OCI-LY7 (cell line): ENCODE measurements around the gene OR5B12. TPM values are rescaled to one million over a fixed set of nuclear protein-coding genes. Genes with fewer than 3 reads are reported as not detected.
"Not testable (repeated sequence)": the region's sequence is repeated elsewhere in the genome, so short reads cannot be mapped to it uniquely, and the experiment has no call there.

Experiments used
- BruUV-seq: library from RNA; stranded (reverse); fragments of 400-500 nt; replicated peaks from 2 replicates; lab custom pipeline; 2021; lab: Mats Ljungman, UMichigan
- CTCF ChIA-PET: fragments of 300-600 bp; sonication (Branson Sonifier 250); formaldehyde crosslinking; loops from one replicate; lab custom pipeline; 2022; ENCODE audit warnings: antibody characterized with exemption; ENCODE audit not compliant: unreplicated experiment; lab: Charles Lee
- POLR2A ChIA-PET: fragments of 300-600 bp; sonication (Branson Sonifier 250); formaldehyde crosslinking; loops from one replicate; lab custom pipeline; 2022; ENCODE audit warnings: antibody characterized with exemption; lab: Charles Lee
- DNase-seq: peaks from one replicate; pipeline ENCODE4 v3.0.0-alpha.2; 2015; ENCODE audit warnings: low spot score
- H2AFZ ChIP-seq: fragments of 200-600 bp; sonication (generic), shearing (Covaris generic); 2 replicates; pipeline ENCODE4 v1.6.1; 2014; ENCODE audit warnings: mild to moderate bottlenecking, antibody characterized with exemption, low read length, moderate library complexity
- H3K27ac ChIP-seq: fragments of 200-600 bp; sonication (generic); 2 replicates; pipeline ENCODE4 v1.5.1; 2014; ENCODE audit warnings: mixed run types, low read depth, mild to moderate bottlenecking, moderate library complexity, low read length, inconsistent platforms; ENCODE audit not compliant: poor library complexity, severe bottlenecking
- H3K36me3 ChIP-seq: fragments of 200-600 bp; sonication (generic); 2 replicates; pipeline ENCODE4 v1.6.1; 2014; ENCODE audit warnings: mild to moderate bottlenecking, antibody characterized with exemption, low read length, moderate library complexity, mixed read lengths; ENCODE audit not compliant: insufficient read depth
- H3K4me1 ChIP-seq: fragments of 200-600 bp; sonication (generic); 2 replicates; pipeline ENCODE4 v1.5.1; 2014; ENCODE audit warnings: mild to moderate bottlenecking, low read length; ENCODE audit not compliant: insufficient read depth, poor library complexity, severe bottlenecking
- H3K4me2 ChIP-seq: fragments of 200-600 bp; sonication (generic); 2 replicates; pipeline ENCODE4 v1.6.1; 2014; ENCODE audit warnings: mild to moderate bottlenecking, low read length
- H3K4me3 ChIP-seq: fragments of 200-600 bp; sonication (generic); 2 replicates; pipeline ENCODE4 v1.5.1; 2014; ENCODE audit warnings: mild to moderate bottlenecking, low read depth, low read length; ENCODE audit not compliant: poor library complexity, severe bottlenecking
- H3K79me2 ChIP-seq: fragments of 200-600 bp; sonication (generic); 2 replicates; pipeline ENCODE4 v1.6.1; 2016; ENCODE audit warnings: low read depth, mild to moderate bottlenecking, low read length, moderate library complexity, mixed read lengths; ENCODE audit not compliant: insufficient read depth
- H3K9me2 ChIP-seq: fragments of 200-600 bp; sonication (generic); 2 replicates; pipeline ENCODE4 v1.6.1; 2016; ENCODE audit warnings: mild to moderate bottlenecking, low read length, mixed read lengths; ENCODE audit not compliant: insufficient read depth
- H3K9me3 ChIP-seq: fragments of 200-600 bp; sonication (generic); 2 replicates; pipeline ENCODE4 v1.6.1; 2014; ENCODE audit warnings: mild to moderate bottlenecking, mixed run types, low read length, mixed read lengths
- H4K20me1 ChIP-seq: fragments of 200-600 bp; sonication (generic); 2 replicates; pipeline ENCODE4 v1.6.1; 2014; ENCODE audit warnings: mild to moderate bottlenecking, antibody characterized with exemption, low read length, moderate library complexity, mixed read lengths; ENCODE audit not compliant: insufficient read depth
- EZH2phosphoT487 ChIP-seq: fragments of 200-600 bp; sonication (generic); IDR thresholded peaks from 2 replicates; pipeline ENCODE4 v1.6.1; 2018; ENCODE audit warnings: low read depth, borderline replicate concordance, mild to moderate bottlenecking, mixed run types, antibody characterized with exemption, low read length, moderate library complexity, mixed read lengths
- intact Hi-C: fragments of 100-400 bp; cut with micrococcal nuclease; formaldehyde crosslinking; loops from one replicate; pipeline ENCODE4 v1.10.0; 2022; ENCODE audit not compliant: unreplicated experiment
- total RNA-seq, 2 experiments: library from RNA; depleted of rRNA in 1 of 2; stranded (reverse); fragments of >200 nt in 1 of 2; shearing (Covaris generic) in 1 of 2; gene quantifications; 2 replicates each; pipeline ENCODE4 v1.2.3, GENCODE V29; 2014 to 2022
- TF ChIP-seq, protein P1 (sequence below): fragments of 200-600 bp; sonication (generic); conservative IDR thresholded peaks from 2 replicates; pipeline ENCODE4 v1.5.1; 2014; ENCODE audit warnings: mild to moderate bottlenecking, antibody characterized with exemption, low read length, moderate library complexity, mixed read lengths

The OR5B12 gene
- total RNA-seq, 2 experiments from 2014 or later = not detected

DNA sequence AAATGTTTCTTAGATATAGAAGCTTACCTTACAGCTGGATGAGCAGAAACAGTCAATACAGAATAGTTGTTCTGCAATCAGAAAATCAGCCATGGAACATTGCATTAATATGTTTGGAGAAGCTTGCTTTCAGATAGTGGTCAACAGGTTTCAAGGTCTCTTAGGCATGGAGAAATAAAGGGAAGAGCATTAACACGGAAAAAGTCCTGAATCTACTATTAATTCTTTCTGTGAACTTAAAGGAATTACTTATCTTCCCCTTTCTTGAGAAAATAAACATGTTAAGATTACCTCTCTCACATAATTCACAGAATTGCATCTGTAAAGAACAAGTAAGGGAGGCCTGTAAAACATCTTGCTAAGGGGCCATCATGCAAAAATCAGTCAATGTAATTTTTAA, 35.3 kb downstream of the OR5B12 start, which contains the start of gene OR5B3:
Gene OR5B3, minus strand, starts transcription at position 101 of the 400 bp plus-strand sequence. CDS start 3,465 bp downstream, outside the sequence.
- Histone ChIP-seq H3K27ac (no peak within 1 kb of the TSS), H4K20me1 (no peaks in the 10 kb centered on the region), H3K79me2 (no peaks in the 10 kb centered on the region), H2AFZ (no peak within 1 kb of the TSS), H3K9me3 (no peaks in the 10 kb centered on the region), H3K4me3 (no peak within 1 kb of the TSS), H3K9me2 (no peaks in the 10 kb centered on the region), H3K4me1 (no peaks in the 10 kb centered on the region), H3K4me2 (no peak within 1 kb of the TSS), H3K36me3 (no peaks in the 10 kb centered on the region)
- ChIA-PET POLR2A (interaction anchor here (0.7 kb wide), 1 partner anchor 18 kb away, joined by 3 read pairs; no protein-coding TSS in a partner anchor), CTCF (no interaction called here)
- no TSS peak for BruUV-seq
- no peak for DNase-seq
- TF ChIP-seq EZH2phosphoT487 = no peak
- TF ChIP-seq, protein P1, sequence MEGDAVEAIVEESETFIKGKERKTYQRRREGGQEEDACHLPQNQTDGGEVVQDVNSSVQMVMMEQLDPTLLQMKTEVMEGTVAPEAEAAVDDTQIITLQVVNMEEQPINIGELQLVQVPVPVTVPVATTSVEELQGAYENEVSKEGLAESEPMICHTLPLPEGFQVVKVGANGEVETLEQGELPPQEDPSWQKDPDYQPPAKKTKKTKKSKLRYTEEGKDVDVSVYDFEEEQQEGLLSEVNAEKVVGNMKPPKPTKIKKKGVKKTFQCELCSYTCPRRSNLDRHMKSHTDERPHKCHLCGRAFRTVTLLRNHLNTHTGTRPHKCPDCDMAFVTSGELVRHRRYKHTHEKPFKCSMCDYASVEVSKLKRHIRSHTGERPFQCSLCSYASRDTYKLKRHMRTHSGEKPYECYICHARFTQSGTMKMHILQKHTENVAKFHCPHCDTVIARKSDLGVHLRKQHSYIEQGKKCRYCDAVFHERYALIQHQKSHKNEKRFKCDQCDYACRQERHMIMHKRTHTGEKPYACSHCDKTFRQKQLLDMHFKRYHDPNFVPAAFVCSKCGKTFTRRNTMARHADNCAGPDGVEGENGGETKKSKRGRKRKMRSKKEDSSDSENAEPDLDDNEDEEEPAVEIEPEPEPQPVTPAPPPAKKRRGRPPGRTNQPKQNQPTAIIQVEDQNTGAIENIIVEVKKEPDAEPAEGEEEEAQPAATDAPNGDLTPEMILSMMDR = no peak
- intact Hi-C loops = no loop called here

- CTCF ChIA-PET, H3K36me3 ChIP-seq, BruUV-seq, H3K4me1 ChIP-seq, POLR2A ChIA-PET, H3K9me3 ChIP-seq, intact Hi-C loops, H3K79me2 ChIP-seq, H4K20me1 ChIP-seq, H3K4me2 ChIP-seq, DNase-seq, H3K27ac ChIP-seq, H2AFZ ChIP-seq, H3K9me2 ChIP-seq, H3K4me3 ChIP-seq: not testable (repeated sequence)
Measured at GRCh38 chr11:58399622-58400021, 42.4 kb downstream of the OR5B12 start.

- H3K9me3 ChIP-seq = peaks cover 12% of the 10 kb centered on the region; the same call in 1 of the 2 replicates
- H3K4me3 ChIP-seq = no peak overlapping the region
- H3K36me3 ChIP-seq = no peaks in the 10 kb centered on the region
- H3K79me2 ChIP-seq = no peaks in the 10 kb centered on the region
- ChIA-PET CTCF (no interaction called here), POLR2A (no interaction called here)
- H3K27ac ChIP-seq = no peak overlapping the region
- H3K4me2 ChIP-seq = no peak overlapping the region
- no TSS peak for BruUV-seq
- H3K4me1 ChIP-seq = no peaks in the 10 kb centered on the region
- H2AFZ ChIP-seq = no peak overlapping the region
- intact Hi-C loops = no loop called here
- no peaks in the 10 kb centered on the region for H4K20me1 ChIP-seq
- DNase-seq = no peak
- TF ChIP-seq EZH2phosphoT487 = no peak
- TF ChIP-seq, protein P1 = no peak
- H3K9me2 ChIP-seq = no peaks in the 10 kb centered on the region
Measured at GRCh38 chr11:58395581-58395980, 46.5 kb downstream of the OR5B12 start.
